Neural cell (in vitro differentiated cells): ENCODE results near the gene RHOH. TPM values are rescaled to one million over a fixed set of nuclear protein-coding genes. Genes with fewer than 3 reads are reported as not detected.

Experiments used
- H2AFZ ChIP-seq: fragments of 200-600, 300-800 bp; sonication (generic), shearing (Covaris generic); 2 replicates; pipeline ENCODE4 v1.6.0; 2014; ENCODE audit warnings: low read depth, mild to moderate bottlenecking, antibody characterized with exemption, low read length, moderate library complexity
- H3F3A ChIP-seq: fragments of 200-600 bp; shearing (Covaris generic); 2 replicates; pipeline ENCODE4 v1.6.1; 2016; ENCODE audit warnings: mild to moderate bottlenecking, moderate library complexity, mixed read lengths, antibody characterized with exemption, low read length; ENCODE audit not compliant: insufficient read depth, poor library complexity, severe bottlenecking
- H3K27ac ChIP-seq: fragments of 200-600, 300-800 bp; sonication (generic), shearing (Covaris generic); 2 replicates; pipeline ENCODE4 v1.5.1; 2014; ENCODE audit warnings: mild to moderate bottlenecking, low read length, moderate library complexity
- H3K27me3 ChIP-seq: fragments of 300-800, 200-600 bp; sonication (generic), shearing (Covaris generic); 2 replicates; pipeline ENCODE4 v1.6.0; 2014; ENCODE audit warnings: mild to moderate bottlenecking, low read depth, low read length, moderate library complexity; ENCODE audit not compliant: insufficient read depth
- H3K36me3 ChIP-seq: fragments of 300-800, 200-600 bp; sonication (generic), shearing (Covaris generic); 2 replicates; pipeline ENCODE4 v1.5.1; 2014; ENCODE audit warnings: mild to moderate bottlenecking, antibody characterized with exemption, low read length, moderate library complexity; ENCODE audit not compliant: insufficient read depth
- H3K4me2 ChIP-seq: fragments of 300-800, 200-600 bp; sonication (generic), shearing (Covaris generic); 2 replicates; pipeline ENCODE4 v1.6.0; 2014; ENCODE audit warnings: mild to moderate bottlenecking, low read length
- H3K4me3 ChIP-seq: fragments of 300-800, 200-600 bp; sonication (generic), shearing (Covaris generic); 2 replicates; pipeline ENCODE4 v1.5.1; 2014; ENCODE audit warnings: mild to moderate bottlenecking, low read length, moderate library complexity
- H3K79me2 ChIP-seq: fragments of 200-600 bp; shearing (Covaris generic); replicated peaks from 2 replicates; pipeline ENCODE4 v1.6.0; 2014; ENCODE audit warnings: mild to moderate bottlenecking, low read length, moderate library complexity; ENCODE audit not compliant: insufficient read depth
- H3K9ac ChIP-seq: fragments of 300-800, 200-600 bp; sonication (generic), shearing (Covaris generic); 2 replicates; pipeline ENCODE4 v1.6.1; 2016; ENCODE audit warnings: mild to moderate bottlenecking, low read length, mixed read lengths
- H3K9me2 ChIP-seq: fragments of 200-600 bp; shearing (Covaris generic); 2 replicates; pipeline ENCODE4 v1.6.1; 2016; ENCODE audit warnings: mild to moderate bottlenecking, low read length, mixed read lengths; ENCODE audit not compliant: insufficient read depth
- H3K9me3 ChIP-seq: fragments of 200-600, 300-800 bp; sonication (generic), shearing (Covaris generic); 2 replicates; pipeline ENCODE4 v1.6.1; 2016; ENCODE audit warnings: mild to moderate bottlenecking, mixed run types, low read length, moderate library complexity, mixed read lengths
- H4K20me1 ChIP-seq: fragments of 200-600 bp; shearing (Covaris generic); 2 replicates; pipeline ENCODE4 v1.6.1; 2016; ENCODE audit warnings: mild to moderate bottlenecking, mixed run types; ENCODE audit not compliant: insufficient read depth
- EP300 ChIP-seq: fragments of 450-650 bp; conservative IDR thresholded peaks from 2 replicates; pipeline ENCODE4 v1.6.1; 2014; ENCODE audit warnings: antibody characterized with exemption, mild to moderate bottlenecking, moderate library complexity; ENCODE audit not compliant: poor library complexity, severe bottlenecking
- EZH2 ChIP-seq: fragments of 200-600, 300-800 bp; shearing (Covaris generic), sonication (generic); IDR thresholded peaks from 2 replicates; pipeline ENCODE4 v1.6.1; 2014; ENCODE audit warnings: antibody characterized with exemption, low read length, borderline replicate concordance, mild to moderate bottlenecking; ENCODE audit not compliant: insufficient read depth, poor library complexity, severe bottlenecking
- MXI1 ChIP-seq: fragments of 450-650 bp; conservative IDR thresholded peaks from 2 replicates; pipeline ENCODE4 v1.6.1; 2014; ENCODE audit warnings: antibody characterized with exemption, mild to moderate bottlenecking; ENCODE audit not compliant: poor library complexity, severe bottlenecking
- POLR2AphosphoS5 ChIP-seq: IDR thresholded peaks from 2 replicates; pipeline ENCODE4 v1.6.1; 2012
- RAD21 ChIP-seq: fragments of 450-650 bp; conservative IDR thresholded peaks from 2 replicates; pipeline ENCODE4 v1.6.1; 2014; ENCODE audit warnings: antibody characterized with exemption, mild to moderate bottlenecking, moderate library complexity
- SMC3 ChIP-seq: fragments of 450-650 bp; conservative IDR thresholded peaks from 2 replicates; pipeline ENCODE4 v1.6.1; 2014; ENCODE audit warnings: antibody characterized with exemption, mild to moderate bottlenecking, moderate library complexity; ENCODE audit not compliant: poor library complexity
- TAF1 ChIP-seq: IDR thresholded peaks from 2 replicates; pipeline ENCODE4 v1.6.1; 2012; ENCODE audit warnings: low read depth
- polyA plus RNA-seq: library from polyadenylated mRNA; depleted of rRNA; stranded (reverse); fragments of >200 nt; gene quantifications from 2 replicates; pipeline ENCODE4 v1.2.3, GENCODE V29; 2014
- TF ChIP-seq, protein P1 (sequence below): fragments of 450-650 bp; IDR thresholded peaks from 2 replicates; pipeline ENCODE4 v1.5.1; 2014; ENCODE audit warnings: antibody characterized with exemption, mild to moderate bottlenecking, moderate library complexity; ENCODE audit not compliant: poor library complexity, severe bottlenecking
- TF ChIP-seq, protein P2 (sequence below): IDR thresholded peaks from 2 replicates; pipeline ENCODE4 v1.6.1; 2012; ENCODE audit warnings: borderline replicate concordance

RHOH gene
- polyA plus RNA-seq, 1 donor from 2014 or later: not detected

DNA sequence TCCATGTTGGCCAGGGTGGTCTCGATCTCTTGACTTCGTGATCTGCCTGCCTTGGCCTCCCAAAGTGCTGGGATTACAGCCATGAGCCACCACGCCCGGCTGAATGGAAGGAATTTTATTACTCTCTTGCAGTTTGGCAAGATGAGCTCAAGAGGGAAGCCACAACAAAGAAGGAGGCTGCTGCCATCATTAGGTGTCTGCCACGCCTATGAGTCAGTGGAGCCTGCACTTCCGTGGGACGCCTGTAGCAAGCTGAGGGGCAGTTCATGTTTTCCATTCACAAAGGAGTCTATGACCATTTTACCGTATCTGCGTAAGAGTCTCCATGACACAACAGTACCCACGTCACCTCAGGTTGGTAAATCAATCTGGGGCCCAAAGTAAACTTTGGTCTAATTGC lies 87.1 kb downstream of the RHOH start:
- Histone ChIP-seq H3K79me2 (no peaks in the 10 kb centered on the region), H3K36me3 (no peaks in the 10 kb centered on the region), H3K9me3 (no peaks in the 10 kb centered on the region), H4K20me1 (no peaks in the 10 kb centered on the region), H3F3A (no peaks in the 10 kb centered on the region), H3K27me3 (no peaks in the 10 kb centered on the region), H3K4me3 (no peak overlapping the region), H2AFZ (no peak overlapping the region), H3K9me2 (no peaks in the 10 kb centered on the region), H3K9ac (no peak overlapping the region), H3K4me2 (no peak overlapping the region), H3K27ac (no peak overlapping the region)
- TF ChIP-seq EP300: no peak
- TF ChIP-seq, protein P1, sequence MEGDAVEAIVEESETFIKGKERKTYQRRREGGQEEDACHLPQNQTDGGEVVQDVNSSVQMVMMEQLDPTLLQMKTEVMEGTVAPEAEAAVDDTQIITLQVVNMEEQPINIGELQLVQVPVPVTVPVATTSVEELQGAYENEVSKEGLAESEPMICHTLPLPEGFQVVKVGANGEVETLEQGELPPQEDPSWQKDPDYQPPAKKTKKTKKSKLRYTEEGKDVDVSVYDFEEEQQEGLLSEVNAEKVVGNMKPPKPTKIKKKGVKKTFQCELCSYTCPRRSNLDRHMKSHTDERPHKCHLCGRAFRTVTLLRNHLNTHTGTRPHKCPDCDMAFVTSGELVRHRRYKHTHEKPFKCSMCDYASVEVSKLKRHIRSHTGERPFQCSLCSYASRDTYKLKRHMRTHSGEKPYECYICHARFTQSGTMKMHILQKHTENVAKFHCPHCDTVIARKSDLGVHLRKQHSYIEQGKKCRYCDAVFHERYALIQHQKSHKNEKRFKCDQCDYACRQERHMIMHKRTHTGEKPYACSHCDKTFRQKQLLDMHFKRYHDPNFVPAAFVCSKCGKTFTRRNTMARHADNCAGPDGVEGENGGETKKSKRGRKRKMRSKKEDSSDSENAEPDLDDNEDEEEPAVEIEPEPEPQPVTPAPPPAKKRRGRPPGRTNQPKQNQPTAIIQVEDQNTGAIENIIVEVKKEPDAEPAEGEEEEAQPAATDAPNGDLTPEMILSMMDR: no peak
- TF ChIP-seq, protein P2, sequence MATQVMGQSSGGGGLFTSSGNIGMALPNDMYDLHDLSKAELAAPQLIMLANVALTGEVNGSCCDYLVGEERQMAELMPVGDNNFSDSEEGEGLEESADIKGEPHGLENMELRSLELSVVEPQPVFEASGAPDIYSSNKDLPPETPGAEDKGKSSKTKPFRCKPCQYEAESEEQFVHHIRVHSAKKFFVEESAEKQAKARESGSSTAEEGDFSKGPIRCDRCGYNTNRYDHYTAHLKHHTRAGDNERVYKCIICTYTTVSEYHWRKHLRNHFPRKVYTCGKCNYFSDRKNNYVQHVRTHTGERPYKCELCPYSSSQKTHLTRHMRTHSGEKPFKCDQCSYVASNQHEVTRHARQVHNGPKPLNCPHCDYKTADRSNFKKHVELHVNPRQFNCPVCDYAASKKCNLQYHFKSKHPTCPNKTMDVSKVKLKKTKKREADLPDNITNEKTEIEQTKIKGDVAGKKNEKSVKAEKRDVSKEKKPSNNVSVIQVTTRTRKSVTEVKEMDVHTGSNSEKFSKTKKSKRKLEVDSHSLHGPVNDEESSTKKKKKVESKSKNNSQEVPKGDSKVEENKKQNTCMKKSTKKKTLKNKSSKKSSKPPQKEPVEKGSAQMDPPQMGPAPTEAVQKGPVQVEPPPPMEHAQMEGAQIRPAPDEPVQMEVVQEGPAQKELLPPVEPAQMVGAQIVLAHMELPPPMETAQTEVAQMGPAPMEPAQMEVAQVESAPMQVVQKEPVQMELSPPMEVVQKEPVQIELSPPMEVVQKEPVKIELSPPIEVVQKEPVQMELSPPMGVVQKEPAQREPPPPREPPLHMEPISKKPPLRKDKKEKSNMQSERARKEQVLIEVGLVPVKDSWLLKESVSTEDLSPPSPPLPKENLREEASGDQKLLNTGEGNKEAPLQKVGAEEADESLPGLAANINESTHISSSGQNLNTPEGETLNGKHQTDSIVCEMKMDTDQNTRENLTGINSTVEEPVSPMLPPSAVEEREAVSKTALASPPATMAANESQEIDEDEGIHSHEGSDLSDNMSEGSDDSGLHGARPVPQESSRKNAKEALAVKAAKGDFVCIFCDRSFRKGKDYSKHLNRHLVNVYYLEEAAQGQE: no peak
- TF ChIP-seq POLR2AphosphoS5: no peak
- TF ChIP-seq RAD21: no peak
- TF ChIP-seq EZH2: no peak
- no peak for TF ChIP-seq TAF1
- no peak for TF ChIP-seq MXI1
- TF ChIP-seq SMC3: no peak

DNA sequence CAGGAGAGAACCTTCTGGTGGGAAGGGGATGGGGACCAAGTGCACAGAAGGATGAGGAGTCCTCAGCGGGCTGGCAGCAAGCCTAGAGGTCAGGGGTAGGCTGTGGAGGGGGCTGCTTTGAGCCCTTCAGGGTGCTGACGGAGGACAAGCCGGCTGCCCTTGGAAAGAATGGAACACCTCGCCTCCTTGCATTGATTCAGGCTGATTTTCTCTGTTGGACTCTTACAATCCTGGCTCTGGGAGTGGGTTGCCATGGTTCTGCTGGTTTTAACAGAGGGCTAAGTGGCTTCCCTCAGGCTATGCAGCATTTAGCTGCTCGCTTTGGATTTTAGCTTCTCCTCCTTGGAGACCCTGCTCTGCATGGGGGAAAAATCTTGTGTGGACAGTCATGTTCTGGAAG lies 88.9 kb downstream of the RHOH start:
- Histone ChIP-seq H3K4me2 (no peak overlapping the region), H3K79me2 (no peaks in the 10 kb centered on the region), H3K4me3 (no peak overlapping the region), H3K9ac (no peak overlapping the region), H3K36me3 (no peaks in the 10 kb centered on the region), H3F3A (no peaks in the 10 kb centered on the region), H3K9me2 (no peaks in the 10 kb centered on the region), H3K27me3 (no peaks in the 10 kb centered on the region), H2AFZ (no peak overlapping the region), H3K27ac (no peak overlapping the region), H3K9me3 (no peaks in the 10 kb centered on the region), H4K20me1 (no peaks in the 10 kb centered on the region)
- TF ChIP-seq EZH2 (no peak), RAD21 (no peak), SMC3 (no peak), TAF1 (no peak), POLR2AphosphoS5 (no peak), EP300 (no peak), MXI1 (no peak)
- TF ChIP-seq, protein P1: no peak
- TF ChIP-seq, protein P2: no peak
